Uterus (tissue), 2 donors: ENCODE data around the gene S100A1.
"Not testable (repeated sequence)": the region's sequence is repeated elsewhere in the genome, so short reads cannot be mapped to it uniquely, and the experiment has no call there.

ENCODE experiments used
- CTCF ChIP-seq, 4 experiments: fragments of 200-600 bp in 2 of 4; fragments of 450-650 bp in 2 of 4; sonication (generic) in 2 of 4; IDR thresholded peaks; one replicate each; pipeline ENCODE4 v1.5.1; 2016 to 2019; ENCODE audit warnings: antibody characterized with exemption in 4 of 4, mild to moderate bottlenecking in 2 of 4, moderate library complexity in 1 of 4
- POLR2A ChIP-seq, 2 donors: fragments of 450-650 bp; IDR thresholded peaks; one replicate each; pipeline ENCODE4 v1.6.1; 2016; ENCODE audit warnings: antibody characterized with exemption in 2 of 2, mild to moderate bottlenecking in 1 of 2, moderate library complexity in 1 of 2

- TF ChIP-seq CTCF, POLR2A (IDR thresholded peaks at IDR 0.05): not testable (repeated sequence)
Measured at GRCh38 chr1:153588033-153588432, 40.2 kb upstream of the S100A1 start.
